Measurements from ENCODE around the gene PRKG1. TPM values are rescaled to one million over a fixed set of nuclear protein-coding genes. Genes with fewer than 3 reads are reported as not detected.

The PRKG1 gene
- total RNA-seq, 5 donors from 2014 or later (not counting 1 experiment from before 2014, with no cell fraction given) = 0.03 to 0.26 (median 0.19) TPM; not detected in 1

DNA sequence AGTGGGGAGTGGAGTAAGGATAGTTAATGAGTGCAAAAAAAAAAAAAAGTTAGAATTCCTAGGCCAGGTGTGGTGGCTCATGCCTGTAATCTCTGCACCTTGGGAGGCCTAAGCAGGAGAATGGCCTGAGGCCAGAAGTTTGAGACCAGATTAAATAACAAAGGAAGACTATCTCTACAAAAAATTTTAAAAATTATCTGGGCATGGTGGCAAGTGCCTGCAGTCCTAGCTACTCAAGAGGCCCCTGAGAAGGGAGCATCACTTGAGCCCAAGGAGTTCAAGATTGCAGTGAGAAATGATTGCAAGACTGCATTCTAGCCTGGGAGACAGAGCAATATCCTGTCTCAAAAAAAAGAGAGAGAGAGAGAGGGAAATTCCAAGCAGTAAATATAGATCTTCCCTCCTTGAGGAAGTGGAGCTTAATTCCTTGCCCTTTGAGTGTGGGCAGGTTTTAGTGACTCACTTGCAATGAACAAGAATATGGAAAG lies 644.6 kb downstream of the PRKG1 start:
- Histone ChIP-seq H3K9me3 (no peaks in the 10 kb centered on the region), H3K27me3 (replicated peaks in 1 of 2; ENCODE audit: control insufficient read depth in 2 of 2, extremely low read depth in 1 of 2, insufficient read depth in 2 of 2, low read length in 1 of 2) (peaks cover 0 to 3% of the 10 kb centered on the region in 2 experiments), H3K4me1 (ENCODE audit: control insufficient read depth in 1 of 2, extremely low read depth in 1 of 2, insufficient read depth in 2 of 2, low read length in 2 of 2) (no peaks in the 10 kb centered on the region), H3K36me3 (ENCODE audit: control insufficient read depth in 2 of 2, extremely low read depth in 1 of 2, insufficient read depth in 1 of 2, low read length in 1 of 2) (no peaks in the 10 kb centered on the region), H3K4me3 (ENCODE audit: control insufficient read depth in 1 of 2, extremely low read depth in 1 of 2, low read length in 1 of 2) (no peak overlapping the region), H3K27ac (ENCODE audit: low read length) (no peak overlapping the region)
- no peaks in the 10 kb centered on the region for H3K36me3 Mint-ChIP-seq
- H3K9me3 Mint-ChIP-seq = no peaks in the 10 kb centered on the region
- H3K27ac Mint-ChIP-seq = no peak overlapping the region
- H3K4me3 Mint-ChIP-seq = no peak overlapping the region
- POLR2A ChIA-PET = no interaction called here
- DNase-seq (no peak), ATAC-seq (replicated peaks in 1 of 4) (no peak)
- H3K4me1 Mint-ChIP-seq = no peaks in the 10 kb centered on the region
- peaks cover 18 to 30% of the 10 kb centered on the region in 2 donors for H3K27me3 Mint-ChIP-seq
- CTCF ChIA-PET = no interaction called here

DNA sequence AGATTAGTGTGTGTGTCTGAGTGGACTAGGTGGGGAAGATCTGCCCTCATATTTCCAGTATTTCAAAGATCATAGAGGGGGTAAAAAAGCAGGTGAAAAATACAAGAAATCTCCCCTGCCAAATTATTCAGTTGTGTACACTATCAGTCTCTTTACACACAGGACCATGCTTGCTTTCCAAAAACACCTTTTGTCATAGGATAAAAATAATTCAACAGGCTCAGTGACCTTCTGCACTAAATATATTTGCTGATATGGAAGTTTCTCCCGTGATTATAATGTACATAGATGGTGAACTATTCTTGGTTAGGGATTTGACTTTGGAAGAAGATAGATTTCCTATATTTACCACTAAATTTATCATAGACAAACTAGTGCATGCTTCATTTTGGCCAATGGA lies 649.8 kb downstream of the PRKG1 start:
- no peak overlapping the region for H3K27ac Mint-ChIP-seq
- POLR2A ChIA-PET = no interaction called here
- ATAC-seq (replicated peaks in 1 of 4) = no peak

DNA sequence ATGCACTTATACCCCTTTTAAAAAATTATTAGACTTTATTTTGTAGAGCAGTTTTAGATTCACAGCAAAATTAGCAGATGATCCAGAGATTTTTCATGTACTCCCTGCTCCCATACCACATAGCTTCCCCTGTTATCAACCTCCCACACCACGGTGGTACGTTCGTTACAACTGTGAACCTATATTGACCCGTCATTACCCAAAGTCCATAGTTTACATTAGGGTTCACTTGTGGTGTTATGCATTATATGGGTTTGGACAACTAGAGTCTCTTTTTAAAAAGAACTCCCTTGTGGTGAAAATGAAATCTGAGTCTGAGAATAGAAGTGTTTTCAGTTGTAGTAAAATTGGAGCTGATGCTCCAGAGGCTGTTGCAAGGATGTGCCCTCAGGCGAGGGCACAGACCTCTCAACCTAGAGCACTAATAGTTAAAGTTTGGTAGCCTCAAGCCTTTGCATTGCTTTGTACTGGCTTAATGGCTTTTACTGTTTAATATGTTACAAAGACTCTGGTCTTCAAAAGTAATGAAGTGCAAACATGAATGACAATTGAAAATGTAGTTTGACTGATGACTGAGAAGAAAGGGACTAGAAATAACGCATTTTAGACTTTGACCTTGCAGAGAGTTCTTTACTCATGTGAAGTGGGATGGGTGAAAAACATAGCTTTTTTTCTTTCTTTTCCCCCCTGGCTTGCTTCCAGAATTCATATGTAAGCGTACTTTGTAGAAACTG lies 655.7 kb downstream of the PRKG1 start:
- CTCF ChIA-PET = interaction anchor here in 1 of 2 donors (0.6 kb wide), 1 partner anchor 46 kb away, joined by 3 read pairs; no protein-coding TSS in a partner anchor
- no peak for ATAC-seq (replicated peaks in 1 of 4)

More for the DNA sequence above, 649.8 kb downstream of the PRKG1 start:
- Histone ChIP-seq H3K27me3 (replicated peaks in 1 of 2; ENCODE audit: control insufficient read depth in 2 of 2, extremely low read depth in 1 of 2, insufficient read depth in 2 of 2, low read length in 1 of 2) (no peaks in the 10 kb centered on the region), H3K4me1 (ENCODE audit: control insufficient read depth in 1 of 2, extremely low read depth in 1 of 2, insufficient read depth in 2 of 2, low read length in 2 of 2) (no peaks in the 10 kb centered on the region), H3K36me3 (ENCODE audit: control insufficient read depth in 2 of 2, extremely low read depth in 1 of 2, insufficient read depth in 1 of 2, low read length in 1 of 2) (no peaks in the 10 kb centered on the region), H3K27ac (ENCODE audit: low read length) (no peak overlapping the region), H3K4me3 (ENCODE audit: control insufficient read depth in 1 of 2, extremely low read depth in 1 of 2, low read length in 1 of 2) (no peak overlapping the region), H3K9me3 (no peaks in the 10 kb centered on the region)
- H3K27me3 Mint-ChIP-seq = peaks cover 3 to 6% of the 10 kb centered on the region in 2 donors
- no peaks in the 10 kb centered on the region for H3K4me1 Mint-ChIP-seq
- H3K36me3 Mint-ChIP-seq = no peaks in the 10 kb centered on the region
- CTCF ChIA-PET = no interaction called here
- DNase-seq = no peak
- no peaks in the 10 kb centered on the region for H3K9me3 Mint-ChIP-seq
- WGBS (ENCODE audit: insufficient coverage) = no CpG with 5 or more reads among the region's 1 CpG
- no peak overlapping the region for H3K4me3 Mint-ChIP-seq

DNA sequence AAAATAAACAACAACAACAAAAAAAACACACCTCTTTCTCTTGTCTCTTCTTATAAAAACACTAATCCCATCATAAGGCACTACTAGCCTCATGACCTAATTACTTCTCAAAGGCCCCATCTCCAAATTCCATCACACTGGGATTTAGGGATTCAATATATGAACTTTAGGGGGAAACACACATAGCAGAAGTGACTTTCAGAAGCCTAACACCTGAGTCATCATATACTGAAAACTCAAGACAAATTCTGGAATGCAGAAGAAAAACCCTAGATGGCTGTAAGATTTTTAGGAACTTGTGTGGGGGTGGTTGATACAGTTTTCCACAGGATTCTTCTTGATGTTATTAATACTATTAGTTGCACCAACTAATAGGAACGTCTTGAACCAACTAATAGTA lies 658.8 kb downstream of the PRKG1 start:
- no peaks in the 10 kb centered on the region for H3K36me3 Mint-ChIP-seq
- ChIA-PET CTCF (no interaction called here), POLR2A (no interaction called here)
- Histone ChIP-seq H3K27ac (ENCODE audit: low read length) (no peak overlapping the region), H3K9me3 (no peaks in the 10 kb centered on the region), H3K27me3 (replicated peaks in 1 of 2; ENCODE audit: control insufficient read depth in 2 of 2, extremely low read depth in 1 of 2, insufficient read depth in 2 of 2, low read length in 1 of 2) (no peaks in the 10 kb centered on the region), H3K4me1 (ENCODE audit: control insufficient read depth in 1 of 2, extremely low read depth in 1 of 2, insufficient read depth in 2 of 2, low read length in 2 of 2) (no peaks in the 10 kb centered on the region), H3K36me3 (ENCODE audit: control insufficient read depth in 2 of 2, extremely low read depth in 1 of 2, insufficient read depth in 1 of 2, low read length in 1 of 2) (no peaks in the 10 kb centered on the region), H3K4me3 (ENCODE audit: control insufficient read depth in 1 of 2, extremely low read depth in 1 of 2, low read length in 1 of 2) (no peak overlapping the region)
- H3K27ac Mint-ChIP-seq = no peak overlapping the region
- peaks cover 0 to 4% of the 10 kb centered on the region in 2 donors for H3K27me3 Mint-ChIP-seq
- WGBS (ENCODE audit: insufficient coverage) = no CpG with 5 or more reads among the region's 1 CpG
- no peaks in the 10 kb centered on the region for H3K4me1 Mint-ChIP-seq
- no peak for ATAC-seq (replicated peaks in 1 of 4)
- H3K9me3 Mint-ChIP-seq = no peaks in the 10 kb centered on the region
- no peak overlapping the region for H3K4me3 Mint-ChIP-seq
- DNase-seq = no peak

More for the DNA sequence above, 655.7 kb downstream of the PRKG1 start:
- Histone ChIP-seq H3K27me3 (replicated peaks in 1 of 2; ENCODE audit: control insufficient read depth in 2 of 2, extremely low read depth in 1 of 2, insufficient read depth in 2 of 2, low read length in 1 of 2) (no peaks in the 10 kb centered on the region), H3K36me3 (ENCODE audit: control insufficient read depth in 2 of 2, extremely low read depth in 1 of 2, insufficient read depth in 1 of 2, low read length in 1 of 2) (no peaks in the 10 kb centered on the region), H3K4me3 (ENCODE audit: control insufficient read depth in 1 of 2, extremely low read depth in 1 of 2, low read length in 1 of 2) (no peak overlapping the region), H3K27ac (ENCODE audit: low read length) (no peak overlapping the region), H3K9me3 (no peaks in the 10 kb centered on the region), H3K4me1 (ENCODE audit: control insufficient read depth in 1 of 2, extremely low read depth in 1 of 2, insufficient read depth in 2 of 2, low read length in 2 of 2) (no peaks in the 10 kb centered on the region)
- Mint-ChIP-seq H3K9me3 (no peaks in the 10 kb centered on the region), H3K4me1 (no peaks in the 10 kb centered on the region), H3K27me3 (no peaks in the 10 kb centered on the region), H3K36me3 (no peaks in the 10 kb centered on the region), H3K27ac (no peak overlapping the region), H3K4me3 (no peak overlapping the region)
- no peak for DNase-seq
- POLR2A ChIA-PET = interaction anchor here in 1 of 2 donors (0.6 kb wide), 1 partner anchor 1325 kb away, joined by 4 read pairs; no protein-coding TSS in a partner anchor
- no CpG with 5 or more reads among the region's 7 CpGs for WGBS (ENCODE audit: insufficient coverage)

DNA sequence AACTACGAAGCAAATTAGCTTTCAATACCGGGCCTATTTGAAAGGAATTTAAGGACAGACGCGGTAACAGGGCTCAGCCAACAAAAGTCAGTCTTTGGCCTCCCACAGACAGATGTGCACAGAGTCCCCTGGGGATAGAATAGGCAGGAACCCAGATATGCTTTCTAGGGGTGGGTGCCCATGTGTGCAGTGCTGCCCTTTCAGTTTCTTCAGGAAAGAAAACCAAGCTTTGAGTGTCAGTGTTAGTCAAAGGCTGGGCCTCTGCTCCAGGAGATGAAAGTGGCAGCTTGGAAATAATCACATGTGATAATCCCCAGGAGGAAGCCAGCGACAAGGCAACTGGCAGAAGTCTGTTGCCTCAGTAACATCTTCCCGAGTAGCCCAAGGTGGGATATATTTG lies 668.9 kb downstream of the PRKG1 start:
- Histone ChIP-seq H3K4me3 (ENCODE audit: control insufficient read depth in 1 of 2, extremely low read depth in 1 of 2, low read length in 1 of 2) (no peak overlapping the region), H3K4me1 (ENCODE audit: control insufficient read depth in 1 of 2, extremely low read depth in 1 of 2, insufficient read depth in 2 of 2, low read length in 2 of 2) (no peaks in the 10 kb centered on the region), H3K9me3 (no peaks in the 10 kb centered on the region), H3K36me3 (ENCODE audit: control insufficient read depth in 2 of 2, extremely low read depth in 1 of 2, insufficient read depth in 1 of 2, low read length in 1 of 2) (no peaks in the 10 kb centered on the region), H3K27me3 (replicated peaks in 1 of 2; ENCODE audit: control insufficient read depth in 2 of 2, extremely low read depth in 1 of 2, insufficient read depth in 2 of 2, low read length in 1 of 2) (peaks cover 0 to 6% of the 10 kb centered on the region in 2 experiments), H3K27ac (ENCODE audit: low read length) (no peak overlapping the region)
- no peak for ATAC-seq (replicated peaks in 1 of 4)
- H3K4me1 Mint-ChIP-seq = no peaks in the 10 kb centered on the region
- no peaks in the 10 kb centered on the region for H3K9me3 Mint-ChIP-seq
- no peak overlapping the region for H3K4me3 Mint-ChIP-seq
- ChIA-PET CTCF (no interaction called here), POLR2A (no interaction called here)
- DNase-seq = no peak
- no peaks in the 10 kb centered on the region for H3K36me3 Mint-ChIP-seq
- no peak overlapping the region for H3K27ac Mint-ChIP-seq
- 87% methylated on average over 4 of the region's 6 CpGs for WGBS (ENCODE audit: insufficient coverage)
- H3K27me3 Mint-ChIP-seq = no peaks in the 10 kb centered on the region

DNA sequence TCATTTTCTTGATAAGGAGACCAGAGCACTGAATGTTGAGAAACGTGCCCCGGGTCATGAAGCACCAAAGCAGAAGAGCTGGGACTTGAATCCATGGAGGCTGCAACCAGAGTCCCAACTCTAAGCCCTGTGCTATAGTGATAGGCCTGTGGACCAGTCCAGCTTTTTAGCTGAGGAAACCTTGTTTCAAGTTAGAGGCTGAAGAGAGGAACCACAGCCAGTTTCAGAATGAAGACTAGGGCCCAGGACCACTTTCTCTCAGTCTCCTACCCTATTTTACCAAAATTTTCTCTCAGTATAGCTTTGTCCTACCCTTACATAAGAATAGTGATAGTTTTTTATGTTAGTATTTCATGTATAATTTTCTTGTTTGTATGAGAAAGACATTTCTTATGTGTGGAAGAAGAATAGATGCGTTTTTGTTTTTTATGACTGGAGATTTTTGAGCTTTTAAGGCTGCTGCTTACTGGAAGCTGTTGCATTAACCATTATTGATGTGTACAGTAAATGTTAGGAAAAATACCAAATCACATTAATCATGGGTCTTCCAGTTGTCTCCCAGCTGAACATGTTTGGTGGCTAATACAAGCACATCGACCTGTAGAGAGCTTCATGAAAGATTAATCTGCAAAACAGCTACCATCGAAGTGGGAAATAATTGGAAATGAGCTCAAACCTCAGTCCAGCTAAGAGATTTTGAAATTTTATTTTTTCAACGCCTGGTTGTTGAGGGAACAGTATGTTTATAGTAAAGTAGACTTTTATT lies 670.1 kb downstream of the PRKG1 start:
- POLR2A ChIA-PET = interaction anchor here in 1 of 2 donors (0.6 kb wide), 1 partner anchor 46 kb away, joined by 3 read pairs; no protein-coding TSS in a partner anchor
- no peaks in the 10 kb centered on the region for H3K27me3 Mint-ChIP-seq
- no peaks in the 10 kb centered on the region for H3K36me3 ChIP-seq (ENCODE audit: control insufficient read depth in 2 of 2, extremely low read depth in 1 of 2, insufficient read depth in 1 of 2, low read length in 1 of 2)
- WGBS (ENCODE audit: insufficient coverage) = 85% methylated on average over 3 of the region's 6 CpGs
- no peaks in the 10 kb centered on the region for H3K9me3 ChIP-seq
- H3K4me3 Mint-ChIP-seq = no peak overlapping the region
- H3K4me3 ChIP-seq (ENCODE audit: control insufficient read depth in 1 of 2, extremely low read depth in 1 of 2, low read length in 1 of 2) = no peak overlapping the region
- H3K4me1 Mint-ChIP-seq = no peaks in the 10 kb centered on the region
- CTCF ChIA-PET = no interaction called here
- H3K27ac Mint-ChIP-seq = no peak overlapping the region
- ATAC-seq (replicated peaks in 1 of 4) (no peak), DNase-seq (no peak)
- H3K4me1 ChIP-seq (ENCODE audit: control insufficient read depth in 1 of 2, extremely low read depth in 1 of 2, insufficient read depth in 2 of 2, low read length in 2 of 2) = no peaks in the 10 kb centered on the region
- no peaks in the 10 kb centered on the region for H3K9me3 Mint-ChIP-seq
- no peak overlapping the region for H3K27ac ChIP-seq (ENCODE audit: low read length)
- H3K27me3 ChIP-seq (replicated peaks in 1 of 2; ENCODE audit: control insufficient read depth in 2 of 2, extremely low read depth in 1 of 2, insufficient read depth in 2 of 2, low read length in 1 of 2) = peaks cover 0 to 6% of the 10 kb centered on the region in 2 experiments
- H3K36me3 Mint-ChIP-seq = no peaks in the 10 kb centered on the region
